Measurements from ENCODE around the gene S100A13. TPM values are rescaled to one million over a fixed set of nuclear protein-coding genes. Genes with fewer than 3 reads are reported as not detected.
"Not testable (repeated sequence)": the region's sequence is repeated elsewhere in the genome, so short reads cannot be mapped to it uniquely, and the experiment has no call there.

S100A13 gene
- total and polyA plus RNA-seq, 9 of the 15 experiments (the other 6 are each of a cell fraction or from before 2014, with no cell fraction given): 41.9 to 129 (median 58.0) TPM

DNA sequence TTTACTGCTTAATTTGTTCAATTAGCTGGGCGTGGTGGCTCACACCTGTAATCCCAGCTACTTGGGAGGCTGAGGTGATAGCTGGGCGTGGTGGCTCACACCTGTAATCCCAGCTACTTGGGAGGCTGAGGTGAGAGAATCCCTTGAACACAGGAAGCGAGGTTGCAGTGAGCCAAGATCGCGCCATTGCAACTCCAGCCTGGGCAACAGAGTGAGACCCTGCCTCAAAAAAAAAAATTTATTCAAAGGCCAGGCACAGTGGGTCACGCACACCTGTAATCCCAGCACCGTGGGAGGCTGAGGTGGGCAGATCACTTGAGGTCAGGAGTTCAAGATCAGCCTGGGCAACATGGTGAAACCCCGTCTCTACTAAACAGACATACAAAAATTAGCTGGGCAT is 41.4 kb upstream of the S100A13 start:
- peaks cover 37% of the 10 kb centered on the region for H3K79me2 ChIP-seq (ENCODE audit: control insufficient read depth, insufficient read depth, low read length)
- ATAC-seq; H3K9me1 ChIP-seq (ENCODE audit: control insufficient read depth, insufficient read depth, low read length); H3K4me1 ChIP-seq (replicated peaks in 1 of 2; ENCODE audit: control insufficient read depth in 2 of 2, insufficient read depth in 2 of 2, low read length in 2 of 2); H3K4me3 ChIP-seq; H3K9ac ChIP-seq (ENCODE audit: insufficient read depth in 1 of 2, low read depth in 2 of 2, low read length in 2 of 2); intact Hi-C loops (cut with micrococcal nuclease); in situ Hi-C loops (cut with MboI); H3K4me2 ChIP-seq (ENCODE audit: insufficient read depth, low read length); DNase-seq (ENCODE audit: extremely low read depth in 1 of 4, low spot score in 3 of 4); H3K9me3 ChIP-seq (replicated peaks; ENCODE audit: control insufficient read depth, insufficient read depth, low read depth, low read length); H4K20me1 ChIP-seq (replicated peaks; ENCODE audit: control insufficient read depth, insufficient read depth, low read length); CTCF ChIA-PET (ENCODE audit: low intra/inter-chr PET ratio); H2AFZ ChIP-seq (ENCODE audit: low read depth, low read length); BruUV-seq (replicated peaks); H3K27ac ChIP-seq (ENCODE audit: extremely low read depth, low read depth, low read length); H3K27me3 ChIP-seq (ENCODE audit: control insufficient read depth in 2 of 2, insufficient read depth in 2 of 2, low read length in 2 of 2); FAIRE-seq: not testable (repeated sequence)
- POLR2A ChIA-PET: interaction anchor here (0.7 to 4.8 kb wide), 2 partner anchors 10 to 61 kb away, joined by 3 to 26 read pairs; partner anchors contain the start of gene SNAPIN
- TF ChIP-seq ZNF121 (CRISPR knock-in tag; conservative IDR thresholded peaks at IDR 0.05) (peak; percentile 82), RBFOX2 (IDR thresholded peaks at IDR 0.05; ENCODE audit: low read depth, low read length) (peak; percentile 42)
- peaks cover 68% of the 10 kb centered on the region for H3K36me3 ChIP-seq (ENCODE audit: control insufficient read depth, insufficient read depth, low read length)
- 96% methylated on average over 6 of the region's 8 CpGs for WGBS (ENCODE audit: insufficient coverage, low coverage, missing lambda C conversion rate)

DNA sequence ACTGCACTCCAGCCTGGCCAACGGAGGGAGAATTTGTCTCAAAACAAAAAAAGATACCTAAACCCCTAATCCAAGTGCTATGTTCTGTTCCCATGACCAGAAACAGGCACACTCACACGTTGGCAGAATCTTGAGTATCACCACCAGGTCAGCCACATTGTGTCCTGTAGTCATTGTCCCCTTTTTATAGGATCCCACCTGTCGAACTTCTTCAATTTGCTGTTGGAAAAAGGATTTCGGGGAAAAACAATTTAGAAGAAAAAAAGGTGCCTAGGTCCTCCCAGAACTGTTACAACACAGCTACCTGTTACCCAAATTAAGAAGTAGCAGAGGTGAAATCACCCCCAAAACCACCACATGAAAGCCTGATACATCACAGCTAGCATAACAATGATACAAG is 40.1 kb upstream of the S100A13 start:
- no peaks in the 10 kb centered on the region for H4K20me1 ChIP-seq (replicated peaks; ENCODE audit: control insufficient read depth, insufficient read depth, low read length)
- ATAC-seq (no peak), FAIRE-seq (no peak), DNase-seq (ENCODE audit: extremely low read depth in 1 of 4, low spot score in 3 of 4) (no peak)
- peaks cover 37% of the 10 kb centered on the region for H3K79me2 ChIP-seq (ENCODE audit: control insufficient read depth, insufficient read depth, low read length)
- 96% methylated on average over 4 of the region's 4 CpGs for WGBS (ENCODE audit: insufficient coverage, low coverage, missing lambda C conversion rate)
- H3K4me1 ChIP-seq (replicated peaks in 1 of 2; ENCODE audit: control insufficient read depth in 2 of 2, insufficient read depth in 2 of 2, low read length in 2 of 2): peaks cover 0 to 2% of the 10 kb centered on the region in 2 experiments; a peak in 3 of 5 replicates
- H3K36me3 ChIP-seq (ENCODE audit: control insufficient read depth, insufficient read depth, low read length): peaks cover 80% of the 10 kb centered on the region
- H2AFZ ChIP-seq (ENCODE audit: low read depth, low read length): no peak overlapping the region
- no peaks in the 10 kb centered on the region for H3K27me3 ChIP-seq (ENCODE audit: control insufficient read depth in 2 of 2, insufficient read depth in 2 of 2, low read length in 2 of 2)
- ChIA-PET CTCF (ENCODE audit: low intra/inter-chr PET ratio) (no interaction called here), POLR2A (interaction anchor here (0.7 to 4.8 kb wide), 8 partner anchors 8 to 310 kb away, joined by 3 to 26 read pairs (median 4); partner anchors contain the start of genes CHTOP, JTB, S100A13 and SNAPIN)
- H3K9ac ChIP-seq (ENCODE audit: insufficient read depth in 1 of 2, low read depth in 2 of 2, low read length in 2 of 2): no peak overlapping the region
- intact Hi-C loops (cut with micrococcal nuclease): no loop called here
- H3K4me2 ChIP-seq (ENCODE audit: insufficient read depth, low read length): no peak overlapping the region
- no peaks in the 10 kb centered on the region for H3K9me1 ChIP-seq (ENCODE audit: control insufficient read depth, insufficient read depth, low read length)
- H3K9me3 ChIP-seq (replicated peaks; ENCODE audit: control insufficient read depth, insufficient read depth, low read depth, low read length): no peaks in the 10 kb centered on the region
- no peak overlapping the region for H3K27ac ChIP-seq (ENCODE audit: extremely low read depth, low read depth, low read length)
- in situ Hi-C loops (cut with MboI): no loop called here
- no TSS peak for BruUV-seq (replicated peaks)
- no peak overlapping the region for H3K4me3 ChIP-seq
- no peak for TF ChIP-seq CCAR2 (IDR thresholded peaks at IDR 0.05; ENCODE audit: low read depth, low read length)
- no peak for TF ChIP-seq KDM2B (CRISPR knock-in tag; IDR thresholded peaks at IDR 0.05)
- no peak for TF ChIP-seq TOE1 (IDR thresholded peaks at IDR 0.05; ENCODE audit: borderline replicate concordance)
- TF ChIP-seq TOE1 (CRISPR knock-in tag; IDR thresholded peaks at IDR 0.05; ENCODE audit: borderline replicate concordance, low read depth): no peak
- no peak for TF ChIP-seq TAF15 (IDR thresholded peaks at IDR 0.05; ENCODE audit: low read depth, low read length)
- TF ChIP-seq, protein P1, sequence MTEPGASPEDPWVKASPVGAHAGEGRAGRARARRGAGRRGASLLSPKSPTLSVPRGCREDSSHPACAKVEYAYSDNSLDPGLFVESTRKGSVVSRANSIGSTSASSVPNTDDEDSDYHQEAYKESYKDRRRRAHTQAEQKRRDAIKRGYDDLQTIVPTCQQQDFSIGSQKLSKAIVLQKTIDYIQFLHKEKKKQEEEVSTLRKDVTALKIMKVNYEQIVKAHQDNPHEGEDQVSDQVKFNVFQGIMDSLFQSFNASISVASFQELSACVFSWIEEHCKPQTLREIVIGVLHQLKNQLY (CRISPR knock-in tag; conservative IDR thresholded peaks at IDR 0.05): no peak
- TF ChIP-seq SMARCA5 (IDR thresholded peaks at IDR 0.05): no peak
- TF ChIP-seq ZNF282 (CRISPR knock-in tag; IDR thresholded peaks at IDR 0.05): no peak
- TF ChIP-seq, protein P2, sequence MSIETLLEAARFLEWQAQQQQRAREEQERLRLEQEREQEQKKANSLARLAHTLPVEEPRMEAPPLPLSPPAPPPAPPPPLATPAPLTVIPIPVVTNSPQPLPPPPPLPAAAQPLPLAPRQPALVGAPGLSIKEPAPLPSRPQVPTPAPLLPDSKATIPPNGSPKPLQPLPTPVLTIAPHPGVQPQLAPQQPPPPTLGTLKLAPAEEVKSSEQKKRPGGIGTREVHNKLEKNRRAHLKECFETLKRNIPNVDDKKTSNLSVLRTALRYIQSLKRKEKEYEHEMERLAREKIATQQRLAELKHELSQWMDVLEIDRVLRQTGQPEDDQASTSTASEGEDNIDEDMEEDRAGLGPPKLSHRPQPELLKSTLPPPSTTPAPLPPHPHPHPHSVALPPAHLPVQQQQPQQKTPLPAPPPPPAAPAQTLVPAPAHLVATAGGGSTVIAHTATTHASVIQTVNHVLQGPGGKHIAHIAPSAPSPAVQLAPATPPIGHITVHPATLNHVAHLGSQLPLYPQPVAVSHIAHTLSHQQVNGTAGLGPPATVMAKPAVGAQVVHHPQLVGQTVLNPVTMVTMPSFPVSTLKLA (conservative IDR thresholded peaks at IDR 0.05): no peak
- no peak for TF ChIP-seq ZFX (CRISPR knock-in tag; IDR thresholded peaks at IDR 0.05)
- TF ChIP-seq DDX20 (tag; IDR thresholded peaks at IDR 0.05; ENCODE audit: low read depth): no peak

Measured in K562 (cell line).